Bronchial epithelial cell (primary cell): ENCODE data around the gene OTULIN. TPM values are rescaled to one million over a fixed set of nuclear protein-coding genes. Genes with fewer than 3 reads are reported as not detected.

ENCODE experiments used
- DNase-seq: peaks from one replicate; pipeline ENCODE4 v3.0.0-alpha.2; 2010; ENCODE audit warnings: low read depth
- FAIRE-seq: peaks from 2 replicates; lab custom pipeline; 2011; peaks lifted over from hg19 to GRCh38; lab: Jason Lieb, UNC
- H3K27me3 ChIP-seq: 2 replicates; pipeline ENCODE4 v1.5.1; 2011; ENCODE audit warnings: low read length; ENCODE audit not compliant: control insufficient read depth, insufficient read depth
- H3K36me3 ChIP-seq: 2 replicates; pipeline ENCODE4 v1.5.1; 2011; ENCODE audit warnings: low read length; ENCODE audit not compliant: control insufficient read depth, insufficient read depth
- H3K4me3 ChIP-seq: 2 replicates; pipeline ENCODE4 v1.5.1; 2011; ENCODE audit warnings: mild to moderate bottlenecking, low read depth, low read length, control low read depth
- total RNA-seq: library from RNA; depleted of rRNA; stranded (reverse); fragments of >200 nt; gene quantifications from 2 replicates; pipeline ENCODE4 v1.2.1, GENCODE V29; 2014
- TF ChIP-seq, protein P1 (sequence below): IDR thresholded peaks from 2 replicates; pipeline ENCODE4 v1.5.1; 2011; ENCODE audit warnings: mild to moderate bottlenecking, moderate library complexity, low read length, control low read depth, inconsistent platforms; ENCODE audit not compliant: insufficient read depth, severe bottlenecking

The OTULIN gene
- total RNA-seq, 1 donor from 2014 or later, result 36.6 TPM

DNA sequence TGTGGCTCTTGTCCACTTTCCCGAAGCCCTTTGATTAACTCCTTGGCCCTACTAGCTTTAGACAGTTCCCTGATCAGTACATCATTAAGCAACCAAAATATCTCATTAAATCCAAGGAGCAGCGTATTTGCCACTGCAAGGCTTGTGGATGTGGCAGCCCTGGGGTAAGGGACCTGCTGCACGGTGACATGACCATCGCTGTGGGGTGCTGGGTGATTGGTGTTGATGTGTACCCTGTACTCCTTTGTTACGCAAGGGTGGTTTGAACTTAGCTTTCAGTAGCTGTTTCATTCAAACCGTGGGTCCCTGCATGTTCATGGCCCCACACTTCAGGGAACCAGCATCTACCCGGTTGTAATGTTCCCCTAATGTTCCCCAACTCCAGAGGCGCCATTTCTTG lies 41.0 kb downstream of the OTULIN start:
- Histone ChIP-seq H3K36me3 (peaks cover 14% of the 10 kb centered on the region), H3K27me3 (no peaks in the 10 kb centered on the region), H3K4me3 (no peak overlapping the region)
- TF ChIP-seq, protein P1, sequence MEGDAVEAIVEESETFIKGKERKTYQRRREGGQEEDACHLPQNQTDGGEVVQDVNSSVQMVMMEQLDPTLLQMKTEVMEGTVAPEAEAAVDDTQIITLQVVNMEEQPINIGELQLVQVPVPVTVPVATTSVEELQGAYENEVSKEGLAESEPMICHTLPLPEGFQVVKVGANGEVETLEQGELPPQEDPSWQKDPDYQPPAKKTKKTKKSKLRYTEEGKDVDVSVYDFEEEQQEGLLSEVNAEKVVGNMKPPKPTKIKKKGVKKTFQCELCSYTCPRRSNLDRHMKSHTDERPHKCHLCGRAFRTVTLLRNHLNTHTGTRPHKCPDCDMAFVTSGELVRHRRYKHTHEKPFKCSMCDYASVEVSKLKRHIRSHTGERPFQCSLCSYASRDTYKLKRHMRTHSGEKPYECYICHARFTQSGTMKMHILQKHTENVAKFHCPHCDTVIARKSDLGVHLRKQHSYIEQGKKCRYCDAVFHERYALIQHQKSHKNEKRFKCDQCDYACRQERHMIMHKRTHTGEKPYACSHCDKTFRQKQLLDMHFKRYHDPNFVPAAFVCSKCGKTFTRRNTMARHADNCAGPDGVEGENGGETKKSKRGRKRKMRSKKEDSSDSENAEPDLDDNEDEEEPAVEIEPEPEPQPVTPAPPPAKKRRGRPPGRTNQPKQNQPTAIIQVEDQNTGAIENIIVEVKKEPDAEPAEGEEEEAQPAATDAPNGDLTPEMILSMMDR, result no peak
- FAIRE-seq, result no peak
- DNase-seq, result no peak

DNA sequence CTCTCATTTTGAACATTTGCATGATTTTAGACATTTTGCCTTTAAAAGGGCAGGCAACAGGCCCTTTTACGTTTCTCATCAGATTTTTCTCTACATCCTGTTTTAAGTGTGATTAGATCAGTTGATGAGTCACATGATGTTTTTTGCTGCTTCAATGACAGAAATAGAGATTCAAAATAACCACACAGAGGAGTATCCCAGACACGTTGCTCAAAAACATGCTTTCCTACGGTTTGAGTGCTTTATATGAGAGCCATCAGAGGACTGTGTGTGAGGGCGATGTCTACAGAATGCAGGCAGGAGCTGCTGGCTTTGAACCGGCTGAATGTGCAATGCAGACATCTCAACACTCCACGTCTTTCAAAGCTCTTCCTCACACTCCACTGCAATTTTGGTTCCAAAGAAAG lies 42.1 kb downstream of the OTULIN start:
- FAIRE-seq, result no peak
- TF ChIP-seq, protein P1, result no peak
- H3K4me3 ChIP-seq, result no peak overlapping the region
- peaks cover 16% of the 10 kb centered on the region for H3K36me3 ChIP-seq
- peak; percentile 35 for DNase-seq
- H3K27me3 ChIP-seq, result no peaks in the 10 kb centered on the region

DNA sequence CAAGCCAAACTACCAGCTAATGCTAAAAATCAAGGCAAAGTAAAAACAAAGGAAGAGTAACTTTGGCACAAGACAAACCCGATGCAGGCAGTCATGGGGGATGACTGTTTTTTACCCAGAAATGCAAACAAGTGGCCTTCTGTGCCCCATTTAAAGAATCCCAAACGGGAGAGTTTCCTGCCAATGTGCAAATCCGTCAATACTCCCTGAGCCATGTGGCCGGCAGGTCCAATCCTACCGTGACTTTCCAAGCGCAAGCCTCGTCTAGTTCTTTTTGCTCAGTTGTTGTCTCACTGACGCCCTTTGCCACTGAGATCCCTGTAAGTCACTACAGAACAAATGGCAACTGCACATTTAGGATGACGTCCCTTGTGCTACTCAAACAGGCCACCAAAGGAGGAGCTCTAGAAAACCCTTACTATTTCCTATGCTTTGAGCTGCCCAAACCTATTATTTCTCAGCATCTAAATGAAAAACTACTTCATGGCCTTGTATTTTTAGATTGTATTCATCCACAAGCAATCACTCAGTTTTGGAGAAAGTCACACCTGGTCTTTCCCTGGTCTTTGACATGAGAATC lies 43.4 kb downstream of the OTULIN start:
- TF ChIP-seq, protein P1, result no peak
- no peaks in the 10 kb centered on the region for H3K27me3 ChIP-seq
- FAIRE-seq, result no peak
- peaks cover 21% of the 10 kb centered on the region for H3K36me3 ChIP-seq
- no peak overlapping the region for H3K4me3 ChIP-seq
- DNase-seq, result no peak

DNA sequence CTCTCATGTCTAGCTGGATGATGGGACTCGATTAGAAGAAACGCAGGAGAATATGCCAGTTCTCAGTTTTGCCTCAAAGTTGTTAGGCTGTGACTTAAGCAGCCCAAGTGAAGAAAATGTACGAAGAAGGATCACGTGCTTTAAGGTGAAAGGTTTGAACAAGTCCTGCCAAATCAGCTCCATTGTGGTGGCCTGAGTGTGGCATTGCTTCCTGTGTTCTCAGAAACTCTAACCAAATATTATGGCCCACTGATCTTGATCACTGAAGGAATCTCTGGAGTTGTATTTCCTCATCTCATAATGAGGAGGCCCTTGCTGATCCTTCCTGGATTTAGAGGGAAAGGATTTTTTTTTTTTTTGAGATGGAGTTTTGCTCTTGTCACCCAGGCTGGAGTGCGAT lies 44.0 kb downstream of the OTULIN start:
- DNase-seq (no peak), FAIRE-seq (peak; percentile 13)
- H3K36me3 ChIP-seq, result peaks cover 25% of the 10 kb centered on the region
- H3K27me3 ChIP-seq, result no peaks in the 10 kb centered on the region
- H3K4me3 ChIP-seq, result no peak overlapping the region
- TF ChIP-seq, protein P1, result no peak

DNA sequence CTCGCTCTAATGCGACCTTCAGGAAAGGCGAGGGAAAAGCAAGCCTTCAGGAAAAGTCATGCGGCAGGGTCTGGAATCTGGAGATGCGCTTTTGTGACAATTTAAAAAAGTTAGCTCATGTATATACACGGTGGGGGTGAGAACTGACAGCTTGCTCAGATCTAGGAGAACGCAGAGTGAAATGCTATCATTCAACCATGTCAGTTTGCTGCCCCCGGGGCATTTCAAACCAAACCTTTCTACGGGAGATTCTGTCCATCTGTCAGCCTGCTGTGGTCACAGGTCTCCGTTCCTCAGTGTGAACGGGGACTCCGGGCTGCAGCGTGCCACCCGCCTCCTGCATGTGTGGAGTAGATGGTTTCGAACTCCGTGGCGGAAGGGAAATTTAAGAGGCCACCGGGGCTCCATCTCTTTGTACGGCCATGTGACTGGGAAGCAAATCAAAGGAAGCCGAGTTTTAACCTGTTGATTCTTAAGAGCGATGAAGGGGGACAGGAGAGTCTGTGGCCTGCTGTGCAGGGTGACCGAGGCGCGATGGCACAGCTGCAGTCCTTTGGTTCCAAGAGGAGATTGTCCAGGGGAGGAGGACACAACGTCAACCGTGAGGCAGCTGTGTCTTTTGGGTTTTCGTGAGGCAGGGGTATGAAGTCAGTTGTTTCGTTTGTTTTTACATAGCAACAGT lies 45.9 kb downstream of the OTULIN start:
- Histone ChIP-seq H3K27me3 (no peaks in the 10 kb centered on the region), H3K36me3 (peaks cover 36% of the 10 kb centered on the region), H3K4me3 (no peak overlapping the region)
- FAIRE-seq (no peak), DNase-seq (no peak)
- TF ChIP-seq, protein P1, result no peak
